A673 (cell line): Measurements from ENCODE around the gene NGEF. TPM values are rescaled to one million over a fixed set of nuclear protein-coding genes. Genes with fewer than 3 reads are reported as not detected.
"Not testable (repeated sequence)": the region's sequence is repeated elsewhere in the genome, so short reads cannot be mapped to it uniquely, and the experiment has no call there.

Experiments
- BruUV-seq: library from RNA; stranded (reverse); fragments of 400-500 nt; replicated peaks from 2 replicates; lab custom pipeline; 2021; lab: Mats Ljungman, UMichigan
- CTCF ChIA-PET: fragments of 300-600 bp; sonication (Branson Sonifier 250); formaldehyde crosslinking; loops from one replicate; lab custom pipeline; 2022; ENCODE audit warnings: antibody characterized with exemption; lab: Charles Lee
- POLR2A ChIA-PET: fragments of 300-600 bp; sonication (Branson Sonifier 250); formaldehyde crosslinking; loops from one replicate; lab custom pipeline; 2022; ENCODE audit warnings: antibody characterized with exemption; ENCODE audit not compliant: low non-redundant PET; lab: Charles Lee
- DNase-seq: peaks from one replicate; pipeline ENCODE4 v3.0.0-alpha.2; 2015; ENCODE audit warnings: low spot score
- H3K27ac ChIP-seq: fragments of 200-600 bp; sonication (generic); 2 replicates; pipeline ENCODE4 v1.5.1; 2016; ENCODE audit warnings: mixed run types, low read depth, mild to moderate bottlenecking, mixed read lengths, antibody characterized with exemption, low read length; ENCODE audit not compliant: poor library complexity, severe bottlenecking
- H3K27me3 ChIP-seq: fragments of 200-600 bp; sonication (generic); replicated peaks from 2 replicates; pipeline ENCODE4 v1.6.1; 2017; ENCODE audit warnings: mixed run types, low read depth, mild to moderate bottlenecking, mixed read lengths, antibody characterized with exemption, low read length; ENCODE audit not compliant: insufficient read depth, poor library complexity
- H3K36me3 ChIP-seq: fragments of 200-600 bp; sonication (generic); 2 replicates; pipeline ENCODE4 v1.6.1; 2016; ENCODE audit warnings: mixed run types, mild to moderate bottlenecking, mixed read lengths, antibody characterized with exemption, low read length; ENCODE audit not compliant: insufficient read depth, poor library complexity, severe bottlenecking
- H3K4me1 ChIP-seq: fragments of 200-600 bp; sonication (generic); 2 replicates; pipeline ENCODE4 v1.6.1; 2017; ENCODE audit warnings: mixed run types, mild to moderate bottlenecking, mixed read lengths, antibody characterized with exemption, low read length; ENCODE audit not compliant: insufficient read depth, poor library complexity, severe bottlenecking
- H3K4me3 ChIP-seq: fragments of 200-600 bp; sonication (generic); 2 replicates; pipeline ENCODE4 v1.5.1; 2016; ENCODE audit warnings: low read depth, mixed run types, mild to moderate bottlenecking, mixed read lengths, low read length; ENCODE audit not compliant: poor library complexity, severe bottlenecking
- H3K9me3 ChIP-seq: fragments of 200-600 bp; sonication (generic); 2 replicates; pipeline ENCODE4 v1.6.1; 2016; ENCODE audit warnings: mixed run types, low read depth, mild to moderate bottlenecking, mixed read lengths, antibody characterized with exemption, low read length; ENCODE audit not compliant: poor library complexity, severe bottlenecking
- EZH2 ChIP-seq: fragments of 200-600 bp; sonication (generic); IDR thresholded peaks from 2 replicates; pipeline ENCODE4 v1.6.1; 2017; ENCODE audit warnings: borderline replicate concordance, low read depth, mild to moderate bottlenecking, mixed read lengths, antibody characterized with exemption, low read length; ENCODE audit not compliant: poor library complexity, severe bottlenecking
- intact Hi-C: fragments of 100-400 bp; cut with micrococcal nuclease; formaldehyde crosslinking; loops from one replicate; pipeline ENCODE4 v1.10.0; 2022; ENCODE audit not compliant: unreplicated experiment
- total RNA-seq: library from RNA; stranded (reverse); gene quantifications from 2 replicates; pipeline ENCODE4 v1.2.3, GENCODE V29; 2021
- TF ChIP-seq, protein P1 (sequence below): fragments of 300-800, 200-600 bp; sonication (generic); conservative IDR thresholded peaks from 2 replicates; pipeline ENCODE4 v1.5.1; 2017; ENCODE audit warnings: low read depth, mild to moderate bottlenecking, antibody characterized with exemption, low read length, moderate library complexity, mixed read lengths

Gene NGEF
- total RNA-seq, 1 experiment from 2014 or later: 0.69 TPM

DNA sequence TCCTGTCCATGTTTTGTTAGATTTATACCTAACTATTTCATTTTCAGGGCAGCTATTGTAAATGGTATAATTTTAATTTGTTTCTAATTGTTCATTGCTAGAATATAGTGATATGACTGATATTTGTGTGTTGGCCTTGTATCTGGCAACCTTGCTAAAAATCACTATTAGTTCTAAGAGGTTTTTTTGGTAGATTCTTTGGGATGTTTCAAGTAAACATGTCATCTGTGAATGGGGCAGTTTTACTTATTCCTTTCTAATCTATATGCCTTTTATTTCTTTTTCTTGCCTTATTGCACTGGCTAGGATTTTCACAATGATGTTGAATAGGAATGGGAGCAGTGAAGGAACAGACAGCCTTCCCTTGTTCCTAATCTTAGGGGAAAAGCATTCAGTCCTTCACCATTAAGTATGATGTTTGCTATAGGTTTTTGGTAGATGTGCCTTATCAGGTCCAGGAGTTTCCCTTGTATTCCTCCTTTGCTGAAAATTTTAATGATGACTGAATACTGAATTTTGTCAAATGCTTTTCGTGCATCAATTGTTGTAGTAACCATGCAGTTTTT lies 101.3 kb downstream of the NGEF start:
- CTCF ChIA-PET: no interaction called here

DNA sequence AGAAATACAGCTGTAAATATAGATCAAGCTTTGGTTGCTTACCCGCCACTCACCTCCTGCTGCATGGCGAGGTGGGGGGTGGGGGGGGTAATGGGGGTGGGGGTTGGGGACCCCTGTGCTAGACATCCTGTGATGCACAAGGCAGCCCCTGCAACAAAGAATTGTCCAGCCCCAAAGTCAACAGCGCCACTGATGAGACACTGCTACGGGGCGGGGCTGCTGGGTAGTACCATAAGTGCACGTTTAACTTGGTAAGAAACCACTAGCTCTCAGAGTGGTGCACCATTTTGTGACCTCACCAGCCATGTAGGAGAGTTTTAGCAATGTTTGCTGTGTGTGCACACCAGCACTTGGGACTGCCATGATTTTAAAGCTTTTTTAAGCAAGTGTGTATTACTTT lies 102.7 kb downstream of the NGEF start:
- Histone ChIP-seq H3K9me3 (peaks cover 12% of the 10 kb centered on the region), H3K4me3 (no peak overlapping the region), H3K36me3 (no peaks in the 10 kb centered on the region), H3K4me1 (no peaks in the 10 kb centered on the region), H3K27me3 (no peaks in the 10 kb centered on the region), H3K27ac (no peak overlapping the region)
- no peak for DNase-seq
- ChIA-PET CTCF (no interaction called here), POLR2A (no interaction called here)
- no TSS peak for BruUV-seq
- TF ChIP-seq, protein P1, sequence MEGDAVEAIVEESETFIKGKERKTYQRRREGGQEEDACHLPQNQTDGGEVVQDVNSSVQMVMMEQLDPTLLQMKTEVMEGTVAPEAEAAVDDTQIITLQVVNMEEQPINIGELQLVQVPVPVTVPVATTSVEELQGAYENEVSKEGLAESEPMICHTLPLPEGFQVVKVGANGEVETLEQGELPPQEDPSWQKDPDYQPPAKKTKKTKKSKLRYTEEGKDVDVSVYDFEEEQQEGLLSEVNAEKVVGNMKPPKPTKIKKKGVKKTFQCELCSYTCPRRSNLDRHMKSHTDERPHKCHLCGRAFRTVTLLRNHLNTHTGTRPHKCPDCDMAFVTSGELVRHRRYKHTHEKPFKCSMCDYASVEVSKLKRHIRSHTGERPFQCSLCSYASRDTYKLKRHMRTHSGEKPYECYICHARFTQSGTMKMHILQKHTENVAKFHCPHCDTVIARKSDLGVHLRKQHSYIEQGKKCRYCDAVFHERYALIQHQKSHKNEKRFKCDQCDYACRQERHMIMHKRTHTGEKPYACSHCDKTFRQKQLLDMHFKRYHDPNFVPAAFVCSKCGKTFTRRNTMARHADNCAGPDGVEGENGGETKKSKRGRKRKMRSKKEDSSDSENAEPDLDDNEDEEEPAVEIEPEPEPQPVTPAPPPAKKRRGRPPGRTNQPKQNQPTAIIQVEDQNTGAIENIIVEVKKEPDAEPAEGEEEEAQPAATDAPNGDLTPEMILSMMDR: no peak
- no peak for TF ChIP-seq EZH2
- intact Hi-C loops: no loop called here

More for the DNA sequence above, 101.3 kb downstream of the NGEF start:
- no TSS peak for BruUV-seq
- peaks cover 12% of the 10 kb centered on the region for H3K9me3 ChIP-seq
- no peaks in the 10 kb centered on the region for H3K27me3 ChIP-seq
- intact Hi-C loops: no loop called here
- TF ChIP-seq EZH2: no peak
- TF ChIP-seq, protein P1: no peak
- H3K36me3 ChIP-seq: no peaks in the 10 kb centered on the region
- POLR2A ChIA-PET: no interaction called here
- H3K27ac ChIP-seq: no peak overlapping the region
- no peak for DNase-seq
- H3K4me1 ChIP-seq: no peaks in the 10 kb centered on the region
- H3K4me3 ChIP-seq: no peak overlapping the region

DNA sequence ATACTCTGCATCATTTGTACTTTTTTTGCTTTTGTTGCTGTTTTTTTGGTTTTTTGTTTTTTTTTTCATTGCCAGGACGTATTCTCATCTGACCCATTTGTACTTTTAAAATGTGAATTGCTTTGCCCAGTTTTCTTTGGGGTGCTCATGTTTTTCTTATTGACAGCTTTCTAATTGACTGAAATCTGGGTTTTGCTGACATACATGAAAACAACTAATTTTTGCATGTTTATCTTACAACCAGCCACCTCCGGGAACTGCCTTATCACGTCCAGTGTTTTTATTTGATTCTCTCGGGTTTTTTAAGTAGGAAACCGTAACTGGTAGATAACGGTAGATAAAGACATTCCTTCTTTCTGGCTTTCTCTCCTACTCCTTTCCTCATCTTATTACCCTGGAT lies 104.4 kb downstream of the NGEF start:
- H3K27ac ChIP-seq: no peak overlapping the region
- TF ChIP-seq, protein P1: no peak
- no peak for TF ChIP-seq EZH2
- H3K27me3 ChIP-seq: no peaks in the 10 kb centered on the region
- no peaks in the 10 kb centered on the region for H3K4me1 ChIP-seq
- intact Hi-C loops: no loop called here
- POLR2A ChIA-PET: no interaction called here
- CTCF ChIA-PET: no interaction called here
- H3K36me3 ChIP-seq: no peaks in the 10 kb centered on the region
- H3K4me3 ChIP-seq: no peak overlapping the region
- peaks cover 12% of the 10 kb centered on the region for H3K9me3 ChIP-seq
- no peak for DNase-seq
- no TSS peak for BruUV-seq

DNA sequence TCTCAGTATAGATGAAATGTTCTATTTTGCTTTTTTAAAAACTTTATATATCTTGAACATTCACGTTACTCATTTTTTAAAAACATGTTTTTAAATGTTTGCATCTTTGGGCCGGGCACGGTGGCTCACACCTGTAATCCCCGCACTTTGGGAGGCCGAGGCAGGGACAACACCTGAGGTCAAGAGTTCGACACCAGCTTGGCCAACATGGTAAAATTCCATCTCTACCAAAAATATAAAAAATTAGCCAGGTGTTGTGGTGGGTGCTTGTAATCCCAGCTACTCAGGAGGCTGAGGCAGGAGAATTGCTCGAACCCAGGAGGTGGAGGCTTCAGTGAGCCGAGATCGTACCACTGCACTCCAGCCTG lies 105.4 kb downstream of the NGEF start:
- DNase-seq, H3K36me3 ChIP-seq, H3K27ac ChIP-seq, POLR2A ChIA-PET, intact Hi-C loops, H3K4me3 ChIP-seq, H3K27me3 ChIP-seq, BruUV-seq, H3K4me1 ChIP-seq, CTCF ChIA-PET: not testable (repeated sequence)
- H3K9me3 ChIP-seq: peaks cover 12% of the 10 kb centered on the region

DNA sequence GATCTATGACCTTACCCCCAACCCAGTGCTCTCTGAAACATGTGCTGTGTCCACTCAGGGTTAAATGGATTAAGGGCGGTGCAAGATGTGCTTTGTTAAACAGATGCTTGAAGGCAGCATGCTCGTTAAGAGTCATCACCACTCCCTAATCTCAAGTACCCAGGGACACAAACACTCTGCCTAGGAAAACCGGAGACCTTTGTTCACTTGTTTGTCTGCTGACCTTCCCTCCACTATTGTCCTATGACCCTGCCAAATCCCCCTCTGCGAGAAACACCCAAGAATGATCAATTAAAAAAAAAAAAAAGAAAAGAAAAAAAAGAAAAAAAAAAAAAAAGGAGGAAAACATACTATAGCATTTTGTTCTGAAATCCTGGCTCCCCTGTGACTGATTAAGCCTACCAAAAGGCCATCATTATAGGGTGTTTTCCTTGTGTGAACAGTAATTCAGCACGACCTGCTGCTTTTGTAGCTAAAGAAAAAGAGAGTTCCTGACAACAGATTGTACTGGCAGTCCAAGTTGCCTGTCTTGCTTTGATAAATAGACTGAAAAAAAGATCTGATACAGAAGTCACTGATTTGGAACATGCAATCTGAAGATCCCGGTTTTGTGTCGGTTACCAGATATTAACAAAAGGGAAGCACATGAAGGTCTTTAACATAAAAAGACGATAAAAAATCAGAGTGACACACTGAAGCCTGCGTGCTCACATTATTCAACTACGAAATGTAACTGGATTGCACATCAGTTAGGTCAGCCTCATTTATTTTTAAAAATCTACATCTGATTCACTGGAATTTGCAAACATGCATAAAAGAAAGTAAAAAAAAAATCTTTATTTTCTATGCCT lies 106.0 kb downstream of the NGEF start:
- BruUV-seq, H3K36me3 ChIP-seq, H3K4me1 ChIP-seq, intact Hi-C loops, H3K27me3 ChIP-seq, H3K4me3 ChIP-seq, DNase-seq, H3K27ac ChIP-seq, CTCF ChIA-PET, POLR2A ChIA-PET: not testable (repeated sequence)
- H3K9me3 ChIP-seq: peaks cover 12% of the 10 kb centered on the region
